NB4 (cell line): Measurements from ENCODE around the gene MRPL28.
"Not testable (repeated sequence)": the region's sequence is repeated elsewhere in the genome, so short reads cannot be mapped to it uniquely, and the experiment has no call there.

ENCODE experiments used
- DNase-seq: peaks from one replicate; pipeline ENCODE4 v3.0.0; 2010; ENCODE audit warnings: low read depth
- H3K4me3 ChIP-seq: one replicate; pipeline ENCODE4 v1.5.1; 2011; ENCODE audit warnings: mild to moderate bottlenecking, low read depth, low read length, moderate library complexity
- MYC ChIP-seq: IDR thresholded peaks from 2 replicates; pipeline ENCODE4 v1.6.1; 2011; ENCODE audit warnings: low read depth, low read length
- POLR2A ChIP-seq: IDR thresholded peaks from 2 replicates; pipeline ENCODE4 v1.6.1; 2011; ENCODE audit warnings: mild to moderate bottlenecking; ENCODE audit not compliant: insufficient read length; ENCODE audit errors: extremely low read depth
- TF ChIP-seq, protein P1 (sequence below): IDR thresholded peaks from 2 replicates; pipeline ENCODE4 v1.6.1; 2011; ENCODE audit warnings: low read depth, low read length
- TF ChIP-seq, protein P2 (sequence below): IDR thresholded peaks from one replicate; pipeline ENCODE4 v1.5.1; 2012; ENCODE audit warnings: low read depth, low read length

MRPL28 gene

DNA sequence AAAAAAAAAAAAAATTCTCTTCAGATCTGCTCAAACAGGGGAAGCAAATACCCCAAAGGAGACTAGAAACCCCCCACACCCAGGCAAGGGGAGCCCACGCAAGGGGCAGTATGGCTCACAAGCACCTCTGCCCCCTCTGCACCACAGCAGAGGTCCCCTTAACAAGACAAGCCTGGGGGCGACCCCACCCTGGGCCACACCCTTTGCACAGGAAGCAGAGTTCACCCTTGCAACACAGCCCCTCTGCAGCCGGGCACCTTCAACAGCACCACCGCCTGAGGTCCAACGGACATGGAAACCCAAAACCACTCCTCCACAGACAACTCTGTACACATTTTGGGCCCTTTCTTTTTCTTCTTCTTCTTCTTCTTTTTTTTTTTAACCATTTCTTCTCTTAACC lies 30.7 kb downstream of the MRPL28 start:
- DNase-seq = peak; percentile 84
- no peak for TF ChIP-seq MYC
- TF ChIP-seq, protein P1, sequence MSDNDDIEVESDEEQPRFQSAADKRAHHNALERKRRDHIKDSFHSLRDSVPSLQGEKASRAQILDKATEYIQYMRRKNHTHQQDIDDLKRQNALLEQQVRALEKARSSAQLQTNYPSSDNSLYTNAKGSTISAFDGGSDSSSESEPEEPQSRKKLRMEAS = no peak
- TF ChIP-seq POLR2A = no peak
- TF ChIP-seq, protein P2, sequence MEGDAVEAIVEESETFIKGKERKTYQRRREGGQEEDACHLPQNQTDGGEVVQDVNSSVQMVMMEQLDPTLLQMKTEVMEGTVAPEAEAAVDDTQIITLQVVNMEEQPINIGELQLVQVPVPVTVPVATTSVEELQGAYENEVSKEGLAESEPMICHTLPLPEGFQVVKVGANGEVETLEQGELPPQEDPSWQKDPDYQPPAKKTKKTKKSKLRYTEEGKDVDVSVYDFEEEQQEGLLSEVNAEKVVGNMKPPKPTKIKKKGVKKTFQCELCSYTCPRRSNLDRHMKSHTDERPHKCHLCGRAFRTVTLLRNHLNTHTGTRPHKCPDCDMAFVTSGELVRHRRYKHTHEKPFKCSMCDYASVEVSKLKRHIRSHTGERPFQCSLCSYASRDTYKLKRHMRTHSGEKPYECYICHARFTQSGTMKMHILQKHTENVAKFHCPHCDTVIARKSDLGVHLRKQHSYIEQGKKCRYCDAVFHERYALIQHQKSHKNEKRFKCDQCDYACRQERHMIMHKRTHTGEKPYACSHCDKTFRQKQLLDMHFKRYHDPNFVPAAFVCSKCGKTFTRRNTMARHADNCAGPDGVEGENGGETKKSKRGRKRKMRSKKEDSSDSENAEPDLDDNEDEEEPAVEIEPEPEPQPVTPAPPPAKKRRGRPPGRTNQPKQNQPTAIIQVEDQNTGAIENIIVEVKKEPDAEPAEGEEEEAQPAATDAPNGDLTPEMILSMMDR = no peak
- no peak overlapping the region for H3K4me3 ChIP-seq

DNA sequence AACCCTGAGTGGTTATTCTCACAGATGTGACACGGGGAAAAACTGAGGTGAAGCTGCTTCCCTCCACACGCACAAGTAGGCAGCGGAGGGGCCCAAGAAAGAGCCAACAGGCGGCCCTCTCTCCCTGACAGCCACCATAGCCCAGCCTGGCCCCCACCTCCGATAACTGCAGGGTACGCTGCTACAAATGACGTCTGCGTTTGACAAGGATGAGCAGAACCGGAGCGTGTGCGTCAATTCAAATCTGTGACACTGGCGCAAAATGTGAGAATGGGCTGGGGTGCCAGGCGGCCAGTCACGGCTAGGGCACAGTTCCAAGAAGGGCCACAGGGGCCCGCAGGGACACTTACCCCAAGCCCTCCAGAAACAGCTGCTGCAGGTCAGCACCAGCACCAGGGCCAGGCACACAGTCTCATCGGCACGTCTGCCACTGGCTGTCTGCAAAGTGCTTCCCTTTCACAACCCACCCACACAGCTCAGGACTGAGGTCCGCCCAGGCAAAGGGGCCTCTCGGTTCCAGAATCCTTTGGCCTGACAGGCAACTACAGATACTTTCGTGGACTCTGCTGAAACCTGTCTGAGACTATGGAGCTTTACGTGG lies 32.3 kb downstream of the MRPL28 start:
- DNase-seq = peak; percentile 50
- H3K4me3 ChIP-seq = no peak overlapping the region
- TF ChIP-seq, protein P2 = no peak
- TF ChIP-seq, protein P1 = no peak
- no peak for TF ChIP-seq MYC
- TF ChIP-seq POLR2A = no peak

DNA sequence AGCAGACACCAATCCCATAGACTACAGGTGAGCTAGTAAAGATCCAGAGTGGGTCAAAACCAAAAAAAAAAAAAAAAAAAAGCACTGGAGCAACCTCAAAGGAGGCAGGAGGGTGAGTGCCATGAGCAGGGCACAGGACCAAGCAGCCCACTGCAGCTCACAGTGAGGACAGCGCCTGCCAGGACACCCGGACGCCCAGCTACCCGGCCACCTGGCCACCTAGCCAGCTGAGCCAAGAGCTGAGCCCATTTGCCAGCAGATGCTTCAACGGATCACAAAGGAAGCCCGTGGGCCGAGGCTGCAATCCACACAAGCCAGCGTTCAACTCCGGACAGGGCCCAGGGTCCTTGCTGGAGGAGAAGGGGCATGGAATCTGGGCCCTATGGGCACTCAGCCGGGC lies 32.9 kb downstream of the MRPL28 start:
- TF ChIP-seq, protein P2 = no peak
- TF ChIP-seq MYC (no peak), POLR2A (no peak)
- TF ChIP-seq, protein P1 = no peak
- DNase-seq = no peak
- H3K4me3 ChIP-seq = no peak overlapping the region

DNA sequence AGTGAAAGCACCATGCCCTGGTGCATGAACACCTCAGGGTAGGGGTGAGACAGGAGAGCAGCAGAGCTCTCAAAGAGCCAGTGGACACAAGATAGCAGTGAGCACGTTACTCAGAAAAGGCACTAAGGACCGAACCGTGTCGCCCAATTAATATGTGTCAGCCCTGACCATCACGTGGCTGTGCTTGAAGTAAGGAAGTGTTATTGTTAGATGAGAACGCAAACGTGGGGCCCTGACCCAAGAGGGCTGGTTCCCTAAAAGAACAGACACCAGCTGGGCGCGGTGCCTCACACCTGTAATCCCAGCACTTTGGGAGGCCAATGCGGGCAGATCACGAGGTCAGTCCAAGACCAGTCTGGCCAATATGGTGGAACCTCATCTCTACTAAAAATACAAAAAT lies 34.1 kb downstream of the MRPL28 start:
- no peak overlapping the region for H3K4me3 ChIP-seq
- no peak for DNase-seq
- TF ChIP-seq, protein P2 = no peak
- TF ChIP-seq, protein P1 = no peak
- TF ChIP-seq POLR2A (no peak), MYC (no peak)

DNA sequence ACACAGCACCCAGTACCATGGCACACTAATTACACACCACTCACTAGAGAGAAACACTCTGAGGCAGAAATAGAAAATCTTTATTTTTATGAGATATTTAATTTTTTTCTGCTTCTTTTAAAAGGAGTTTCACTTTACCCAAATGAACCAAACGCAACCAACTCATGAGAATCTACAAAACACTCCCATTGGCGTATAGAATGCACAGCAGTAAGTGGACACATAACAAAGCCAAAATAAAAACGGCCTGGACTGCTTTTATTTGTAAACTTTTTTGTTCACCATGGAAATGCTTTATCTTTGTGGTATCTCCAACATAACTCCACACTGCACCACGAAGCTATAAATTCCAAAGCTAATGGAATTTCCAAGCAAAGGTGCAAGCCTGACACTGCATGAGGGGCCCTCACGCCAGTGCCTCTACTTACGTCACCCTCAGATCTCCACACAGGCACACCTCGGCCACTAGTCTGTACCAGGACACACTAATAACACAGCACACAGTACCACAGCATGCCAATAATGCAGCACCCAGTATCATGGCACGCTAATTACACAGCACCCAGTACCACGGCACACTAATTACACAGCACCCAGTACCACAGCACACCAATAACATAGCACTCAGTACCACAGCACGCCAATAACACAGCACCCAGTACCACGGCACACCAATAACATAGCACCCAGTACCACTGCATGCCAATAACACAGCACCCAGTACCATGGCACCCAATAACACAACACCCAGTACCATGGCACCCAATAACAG lies 35.3 kb downstream of the MRPL28 start:
- H3K4me3 ChIP-seq, DNase-seq: not testable (repeated sequence)

DNA sequence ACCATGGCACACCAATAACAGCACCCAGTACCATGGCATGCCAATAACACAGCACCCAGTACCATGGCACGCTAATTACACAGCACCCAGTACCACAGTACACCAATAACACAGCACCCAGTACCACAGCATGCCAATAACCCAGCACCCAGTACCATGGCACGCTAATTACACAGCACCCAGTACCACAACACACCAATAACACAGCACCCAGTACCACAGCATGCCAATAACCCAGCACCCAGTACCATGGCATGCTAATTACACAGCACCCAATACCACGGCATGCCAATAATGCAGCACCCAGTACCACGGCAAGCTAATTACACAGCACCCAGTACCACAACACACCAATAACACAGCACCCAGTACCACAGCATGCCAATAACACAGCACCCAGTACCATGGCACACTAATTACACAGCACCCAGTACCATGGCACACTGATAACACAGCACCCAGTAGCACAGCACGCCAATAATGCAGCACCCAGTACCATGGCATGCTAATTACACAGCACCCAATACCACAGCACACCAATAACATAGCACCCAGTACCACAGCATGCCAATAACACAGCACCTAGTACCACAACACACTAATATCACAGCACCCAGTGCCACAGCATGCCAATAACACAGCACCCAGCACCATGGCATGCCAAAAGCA lies 36.0 kb downstream of the MRPL28 start:
- not testable (repeated sequence) for H3K4me3 ChIP-seq, DNase-seq
